Endothelial cell (in vitro differentiated cells): ENCODE measurements around the gene SLC6A18. TPM values are rescaled to one million over a fixed set of nuclear protein-coding genes. Genes with fewer than 3 reads are reported as not detected.

Source experiments
- DNase-seq: peaks from one replicate; pipeline ENCODE4 v3.0.0; 2021; ENCODE audit warnings: low spot score
- H3K27ac Mint-ChIP-seq: one replicate; pipeline ENCODE4 v1.8.0; 2021; ENCODE audit warnings: mixed read lengths, inconsistent platforms; ENCODE audit not compliant: unreplicated experiment
- H3K27me3 Mint-ChIP-seq: one replicate; pipeline ENCODE4 v1.8.0; 2021; ENCODE audit warnings: mild to moderate bottlenecking, moderate library complexity, mixed read lengths, inconsistent platforms; ENCODE audit not compliant: unreplicated experiment
- H3K36me3 Mint-ChIP-seq: one replicate; pipeline ENCODE4 v1.8.0; 2021; ENCODE audit warnings: mild to moderate bottlenecking, low read depth, mixed read lengths, inconsistent platforms; ENCODE audit not compliant: unreplicated experiment
- H3K4me1 Mint-ChIP-seq: one replicate; pipeline ENCODE4 v1.8.0; 2021; ENCODE audit warnings: mild to moderate bottlenecking, mixed read lengths, inconsistent platforms; ENCODE audit not compliant: unreplicated experiment
- H3K4me3 Mint-ChIP-seq: one replicate; pipeline ENCODE4 v1.8.0; 2021; ENCODE audit warnings: mild to moderate bottlenecking, mixed read lengths, inconsistent platforms; ENCODE audit not compliant: unreplicated experiment
- H3K9me3 Mint-ChIP-seq: one replicate; pipeline ENCODE4 v1.8.0; 2021; ENCODE audit warnings: mixed read lengths, inconsistent platforms; ENCODE audit not compliant: unreplicated experiment
- total RNA-seq: library from RNA; stranded (reverse); fragmentation: NEBNext Ultra II Directional; extraction: Animal tissue kit (Norgen Biotek cat#: 25700); gene quantifications from one replicate; pipeline ENCODE4 v1.2.1, GENCODE V29; 2021; ENCODE audit not compliant: unreplicated experiment
- TF ChIP-seq, protein P1 (sequence below): fragments of 200-600 bp; sonication (generic); IDR thresholded peaks from one replicate; pipeline ENCODE4 v1.5.0; 2021; ENCODE audit warnings: antibody characterized with exemption; ENCODE audit not compliant: unreplicated experiment

SLC6A18 gene
- total RNA-seq, 1 donor from 2014 or later, result not detected

DNA sequence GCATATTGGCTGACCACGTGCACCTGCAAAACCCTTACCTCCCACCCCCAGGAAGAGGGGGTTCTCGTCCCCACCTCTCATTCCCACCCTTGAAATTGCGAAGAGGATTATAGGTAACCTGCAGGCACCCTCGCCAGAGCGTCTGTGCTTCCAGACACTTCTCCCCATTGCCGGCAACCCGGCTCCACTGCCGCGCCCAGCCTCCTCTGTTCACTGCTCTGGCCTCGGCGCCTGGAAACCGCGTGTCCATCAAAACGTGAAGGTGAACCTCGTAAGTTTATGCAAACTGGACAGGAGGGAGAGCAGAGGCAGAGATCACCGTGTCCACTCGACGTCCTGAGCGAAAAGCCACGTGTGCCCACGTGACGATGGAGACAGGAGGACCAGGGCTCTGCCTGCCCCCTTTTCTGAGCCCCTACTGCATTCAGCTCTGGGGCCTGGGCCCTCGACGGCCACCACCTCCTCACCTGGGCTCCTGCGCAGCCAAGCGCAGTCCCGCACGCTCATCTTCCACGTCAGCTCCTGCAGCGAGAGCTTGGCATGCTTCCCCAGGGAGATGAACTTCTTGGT is 67.8 kb downstream of the SLC6A18 start:
- Mint-ChIP-seq H3K27me3 (peaks cover 17% of the 10 kb centered on the region), H3K9me3 (no peaks in the 10 kb centered on the region), H3K27ac (peak overlapping the region; percentile 57), H3K36me3 (peaks cover 8% of the 10 kb centered on the region), H3K4me1 (no peaks in the 10 kb centered on the region), H3K4me3 (no peak overlapping the region)
- DNase-seq, result no peak
- TF ChIP-seq, protein P1, sequence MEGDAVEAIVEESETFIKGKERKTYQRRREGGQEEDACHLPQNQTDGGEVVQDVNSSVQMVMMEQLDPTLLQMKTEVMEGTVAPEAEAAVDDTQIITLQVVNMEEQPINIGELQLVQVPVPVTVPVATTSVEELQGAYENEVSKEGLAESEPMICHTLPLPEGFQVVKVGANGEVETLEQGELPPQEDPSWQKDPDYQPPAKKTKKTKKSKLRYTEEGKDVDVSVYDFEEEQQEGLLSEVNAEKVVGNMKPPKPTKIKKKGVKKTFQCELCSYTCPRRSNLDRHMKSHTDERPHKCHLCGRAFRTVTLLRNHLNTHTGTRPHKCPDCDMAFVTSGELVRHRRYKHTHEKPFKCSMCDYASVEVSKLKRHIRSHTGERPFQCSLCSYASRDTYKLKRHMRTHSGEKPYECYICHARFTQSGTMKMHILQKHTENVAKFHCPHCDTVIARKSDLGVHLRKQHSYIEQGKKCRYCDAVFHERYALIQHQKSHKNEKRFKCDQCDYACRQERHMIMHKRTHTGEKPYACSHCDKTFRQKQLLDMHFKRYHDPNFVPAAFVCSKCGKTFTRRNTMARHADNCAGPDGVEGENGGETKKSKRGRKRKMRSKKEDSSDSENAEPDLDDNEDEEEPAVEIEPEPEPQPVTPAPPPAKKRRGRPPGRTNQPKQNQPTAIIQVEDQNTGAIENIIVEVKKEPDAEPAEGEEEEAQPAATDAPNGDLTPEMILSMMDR, result no peak

DNA sequence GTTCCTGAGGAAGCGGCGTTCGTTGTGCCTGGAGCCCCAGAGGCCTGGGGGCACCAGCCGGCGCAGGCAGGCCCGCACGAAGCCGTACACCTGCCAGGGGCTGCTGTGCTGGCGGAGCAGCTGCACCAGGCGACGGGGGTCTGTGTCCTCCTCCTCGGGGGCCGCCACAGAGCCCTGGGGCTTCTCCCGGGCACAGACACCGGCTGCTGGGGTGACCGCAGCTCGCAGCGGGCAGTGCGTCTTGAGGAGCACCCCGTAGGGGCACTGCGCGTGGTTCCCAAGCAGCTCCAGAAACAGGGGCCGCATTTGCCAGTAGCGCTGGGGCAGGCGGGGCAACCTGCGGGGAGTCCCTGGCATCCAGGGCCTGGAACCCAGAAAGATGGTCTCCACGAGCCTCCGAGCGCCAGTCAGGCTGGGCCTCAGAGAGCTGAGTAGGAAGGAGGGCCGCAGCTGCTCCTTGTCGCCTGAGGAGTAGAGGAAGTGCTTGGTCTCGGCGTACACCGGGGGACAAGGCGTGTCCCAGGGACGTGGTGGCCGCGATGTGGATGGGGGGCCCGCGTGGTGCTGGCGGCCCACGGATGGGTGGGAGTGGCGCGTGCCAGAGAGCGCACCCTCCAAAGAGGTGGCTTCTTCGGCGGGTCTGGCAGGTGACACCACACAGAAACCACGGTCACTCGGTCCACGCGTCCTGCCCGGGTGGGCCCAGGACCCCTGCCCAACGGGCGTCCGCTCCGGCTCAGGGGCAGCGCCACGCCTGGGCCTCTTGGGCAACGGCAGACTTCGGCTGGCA is 68.4 kb downstream of the SLC6A18 start:
- no peaks in the 10 kb centered on the region for H3K9me3 Mint-ChIP-seq
- no peak for DNase-seq
- H3K4me1 Mint-ChIP-seq, result no peaks in the 10 kb centered on the region
- TF ChIP-seq, protein P1, result no peak
- H3K27ac Mint-ChIP-seq, result no peak overlapping the region
- peak overlapping the region; percentile 44 for H3K4me3 Mint-ChIP-seq
- peaks cover 1% of the 10 kb centered on the region for H3K36me3 Mint-ChIP-seq
- peaks cover 12% of the 10 kb centered on the region for H3K27me3 Mint-ChIP-seq

DNA sequence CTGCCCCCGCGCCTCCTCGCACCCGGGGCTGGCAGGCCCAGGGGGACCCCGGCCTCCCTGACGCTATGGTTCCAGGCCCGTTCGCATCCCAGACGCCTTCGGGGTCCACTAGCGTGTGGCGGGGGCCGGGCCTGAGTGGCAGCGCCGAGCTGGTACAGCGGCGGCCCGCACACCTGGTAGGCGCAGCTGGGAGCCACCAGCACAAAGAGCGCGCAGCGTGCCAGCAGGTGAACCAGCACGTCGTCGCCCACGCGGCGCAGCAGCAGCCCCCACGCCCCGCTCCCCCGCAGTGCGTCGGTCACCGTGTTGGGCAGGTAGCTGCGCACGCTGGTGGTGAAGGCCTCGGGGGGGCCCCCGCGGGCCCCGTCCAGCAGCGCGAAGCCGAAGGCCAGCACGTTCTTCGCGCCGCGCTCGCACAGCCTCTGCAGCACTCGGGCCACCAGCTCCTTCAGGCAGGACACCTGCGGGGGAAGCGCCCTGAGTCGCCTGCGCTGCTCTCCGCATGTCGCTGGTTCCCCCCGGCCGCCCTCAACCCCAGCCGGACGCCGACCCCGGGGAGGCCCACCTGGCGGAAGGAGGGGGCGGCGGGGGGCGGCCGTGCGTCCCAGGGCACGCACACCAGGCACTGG is 69.1 kb downstream of the SLC6A18 start:
- Mint-ChIP-seq H3K36me3 (no peaks in the 10 kb centered on the region), H3K27me3 (peaks cover 12% of the 10 kb centered on the region), H3K4me1 (no peaks in the 10 kb centered on the region), H3K9me3 (no peaks in the 10 kb centered on the region), H3K27ac (no peak overlapping the region), H3K4me3 (no peak overlapping the region)
- DNase-seq, result no peak
- TF ChIP-seq, protein P1, result no peak

DNA sequence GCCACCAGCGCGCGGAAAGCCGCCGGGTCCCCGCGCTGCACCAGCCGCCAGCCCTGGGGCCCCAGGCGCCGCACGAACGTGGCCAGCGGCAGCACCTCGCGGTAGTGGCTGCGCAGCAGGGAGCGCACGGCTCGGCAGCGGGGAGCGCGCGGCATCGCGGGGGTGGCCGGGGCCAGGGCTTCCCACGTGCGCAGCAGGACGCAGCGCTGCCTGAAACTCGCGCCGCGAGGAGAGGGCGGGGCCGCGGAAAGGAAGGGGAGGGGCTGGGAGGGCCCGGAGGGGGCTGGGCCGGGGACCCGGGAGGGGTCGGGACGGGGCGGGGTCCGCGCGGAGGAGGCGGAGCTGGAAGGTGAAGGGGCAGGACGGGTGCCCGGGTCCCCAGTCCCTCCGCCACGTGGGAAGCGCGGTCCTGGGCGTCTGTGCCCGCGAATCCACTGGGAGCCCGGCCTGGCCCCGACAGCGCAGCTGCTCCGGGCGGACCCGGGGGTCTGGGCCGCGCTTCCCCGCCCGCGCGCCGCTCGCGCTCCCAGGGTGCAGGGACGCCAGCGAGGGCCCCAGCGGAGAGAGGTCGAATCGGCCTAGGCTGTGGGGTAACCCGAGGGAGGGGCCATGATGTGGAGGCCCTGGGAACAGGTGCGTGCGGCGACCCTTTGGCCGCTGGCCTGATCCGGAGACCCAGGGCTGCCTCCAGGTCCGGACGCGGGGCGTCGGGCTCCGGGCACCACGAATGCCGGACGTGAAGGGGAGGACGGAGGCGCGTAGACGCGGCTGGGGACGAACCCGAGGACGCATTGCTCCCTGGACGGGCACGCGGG is 69.9 kb downstream of the SLC6A18 start, which contains the start of gene TERT:
Gene TERT, minus strand, starts transcription at position 234 of the 815 bp plus-strand sequence. Its CDS starts 79 bp downstream, at position 155.
- Mint-ChIP-seq H3K9me3 (no peaks in the 10 kb centered on the region), H3K36me3 (no peaks in the 10 kb centered on the region), H3K27me3 (peaks cover 12% of the 10 kb centered on the region), H3K4me1 (no peaks in the 10 kb centered on the region), H3K4me3 (peak within 1 kb of the TSS; percentile 51), H3K27ac (no peak within 1 kb of the TSS)
- TF ChIP-seq, protein P1, result no peak
- peak; percentile 70 for DNase-seq
